ENCODE results near the gene HMMR.
"Not testable (repeated sequence)": the region's sequence is repeated elsewhere in the genome, so short reads cannot be mapped to it uniquely, and the experiment has no call there.

The HMMR gene

DNA sequence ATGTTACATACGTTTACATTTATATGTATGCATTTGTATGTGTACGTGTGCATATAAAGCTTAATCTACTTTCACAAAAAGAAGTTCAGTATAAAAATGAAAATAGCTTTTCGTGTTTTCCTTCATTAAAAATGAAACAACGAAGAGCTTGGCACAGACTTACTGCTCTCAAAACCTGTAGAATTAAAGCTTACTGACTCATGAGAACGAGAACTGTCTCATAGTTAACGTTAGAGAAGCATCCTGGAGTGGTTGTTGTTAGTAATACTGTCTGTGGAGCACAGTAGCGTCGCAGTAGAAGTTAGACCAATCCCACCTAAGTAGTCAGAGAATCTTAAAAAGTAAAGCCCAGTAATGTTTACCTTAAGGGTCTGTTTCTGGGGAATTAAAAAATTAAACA is 46.3 kb downstream of the HMMR start:
- no peak for DNase-seq

GRCh38 chr5:163508753-163509152 is 48.3 kb downstream of the HMMR start:
- no peak for DNase-seq

DNA sequence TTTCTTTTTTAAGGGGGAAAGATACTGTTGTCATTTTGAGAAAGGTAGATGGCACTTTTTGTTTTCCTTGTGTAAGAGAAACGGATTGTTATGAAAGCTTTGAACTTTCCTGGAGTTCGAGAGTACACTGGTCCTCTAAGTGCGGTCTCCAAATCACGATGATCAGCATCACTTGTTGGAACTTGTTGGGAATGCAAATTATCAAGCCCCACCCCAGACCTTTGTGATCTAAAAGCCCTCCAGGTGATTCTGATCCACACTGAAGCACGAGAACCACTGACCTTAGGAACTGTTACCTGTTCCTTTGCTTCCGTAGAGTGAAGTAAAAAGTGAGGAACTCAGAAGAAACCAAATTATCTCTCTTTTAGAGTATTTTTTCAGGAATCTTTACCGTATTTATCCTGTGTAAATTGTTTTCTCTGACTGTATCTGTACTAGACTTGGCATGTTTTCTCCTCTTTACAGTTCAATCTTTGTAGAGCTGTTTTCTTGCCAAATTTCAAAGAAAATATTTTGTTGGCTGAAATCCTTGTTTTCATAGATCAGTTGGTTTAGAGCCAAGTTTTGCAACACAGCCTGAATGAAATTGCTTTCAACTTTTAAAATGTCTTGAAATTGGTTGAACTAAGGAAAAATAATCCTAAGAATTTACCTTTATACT is 49.0 kb downstream of the HMMR start:
- DNase-seq = no peak

GRCh38 chr5:163512526-163512925 is 52.1 kb downstream of the HMMR start:
- DNase-seq = no peak

DNA sequence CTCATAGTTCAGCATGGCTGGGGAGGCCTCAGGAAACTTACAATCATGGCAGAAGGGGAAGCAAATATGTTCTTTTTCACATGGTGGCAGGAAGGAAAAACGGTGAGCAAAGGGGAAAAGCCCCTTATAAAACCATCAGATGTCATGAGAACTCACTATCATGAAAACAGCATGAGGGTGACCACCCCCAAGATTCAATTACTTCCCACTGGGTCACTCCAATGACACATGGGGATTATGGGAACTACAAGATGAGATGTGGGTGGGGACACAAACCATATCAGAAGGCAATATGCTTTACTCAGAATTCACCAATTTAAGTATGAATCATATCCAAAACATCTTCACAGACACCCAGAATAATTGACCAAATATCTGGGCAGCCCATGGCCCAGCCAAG is 64.7 kb downstream of the HMMR start:
- DNase-seq = no peak

DNA sequence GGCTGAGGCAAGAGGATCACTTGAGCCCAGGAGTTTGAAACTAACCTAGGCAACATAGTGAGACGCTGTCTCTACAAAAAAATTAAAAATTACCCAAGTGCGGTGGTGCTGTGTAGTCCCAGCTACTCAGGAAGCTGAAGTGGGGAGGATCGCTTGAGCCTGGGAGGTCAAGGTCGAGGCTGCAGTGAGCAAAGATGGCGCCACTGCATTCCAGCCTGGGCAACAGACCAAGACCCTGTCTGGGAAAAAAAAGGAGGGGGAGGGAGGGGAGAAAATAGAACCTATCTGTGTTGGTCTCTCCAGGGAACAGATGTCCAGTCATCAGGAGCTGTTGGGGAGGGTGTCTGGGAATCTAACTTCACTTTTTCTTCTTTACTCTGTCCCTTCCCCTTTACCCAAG is 69.3 kb downstream of the HMMR start:
- DNase-seq = no peak

- DNase-seq = no peak
Observed at GRCh38 chr5:163531272-163531671, 70.8 kb downstream of the HMMR start.

GRCh38 chr5:163532171-163533084 is 72.0 kb downstream of the HMMR start:
- DNase-seq = no peak

DNA sequence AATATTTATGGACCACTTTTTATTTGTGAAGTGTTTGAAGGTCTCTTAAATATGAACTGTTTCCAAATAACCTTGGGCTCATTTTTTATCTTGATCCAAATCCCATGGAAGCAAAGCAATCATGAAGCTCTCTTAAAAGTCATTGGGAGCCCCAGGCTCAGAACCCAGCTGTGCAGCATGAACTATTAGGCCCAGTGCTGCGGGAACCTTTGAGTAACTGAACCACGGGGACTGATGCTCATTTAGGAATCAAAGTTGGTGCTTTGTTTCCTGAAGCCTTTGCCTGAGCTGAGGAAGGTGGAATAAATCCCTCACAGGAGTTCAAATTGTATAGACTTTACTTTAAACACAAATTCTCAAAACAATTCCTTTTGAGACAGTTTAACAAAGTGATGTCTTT is 72.8 kb downstream of the HMMR start:
- DNase-seq = no peak

DNA sequence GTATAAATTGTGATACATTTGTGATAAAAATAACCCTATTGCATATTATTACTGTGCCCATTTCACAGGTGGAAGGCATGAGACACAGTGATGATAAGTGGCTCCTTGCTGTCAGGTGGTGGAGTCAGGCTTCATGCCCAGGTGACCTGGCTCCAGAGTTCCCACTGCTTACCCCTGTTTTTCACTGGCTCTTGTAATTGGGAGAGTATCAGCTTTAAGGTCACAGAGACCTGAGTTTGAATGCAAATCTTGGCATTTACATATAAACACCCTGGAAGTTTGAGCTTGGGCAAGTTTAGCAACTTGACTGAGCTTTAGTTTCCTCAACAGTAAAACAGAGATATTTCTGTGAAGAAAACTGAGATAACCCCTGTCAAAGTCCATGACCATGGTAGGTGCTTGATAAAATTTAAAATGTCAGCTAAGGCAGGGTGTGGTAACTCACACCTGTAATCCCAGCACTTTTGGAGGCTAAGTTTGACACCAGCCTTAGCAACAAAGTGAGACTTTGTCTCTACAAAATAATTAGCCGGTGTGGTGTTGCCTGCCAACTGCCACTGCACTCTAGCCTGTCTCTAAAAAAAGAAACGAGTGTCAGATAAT is 74.2 kb downstream of the HMMR start:
- DNase-seq = no peak

DNA sequence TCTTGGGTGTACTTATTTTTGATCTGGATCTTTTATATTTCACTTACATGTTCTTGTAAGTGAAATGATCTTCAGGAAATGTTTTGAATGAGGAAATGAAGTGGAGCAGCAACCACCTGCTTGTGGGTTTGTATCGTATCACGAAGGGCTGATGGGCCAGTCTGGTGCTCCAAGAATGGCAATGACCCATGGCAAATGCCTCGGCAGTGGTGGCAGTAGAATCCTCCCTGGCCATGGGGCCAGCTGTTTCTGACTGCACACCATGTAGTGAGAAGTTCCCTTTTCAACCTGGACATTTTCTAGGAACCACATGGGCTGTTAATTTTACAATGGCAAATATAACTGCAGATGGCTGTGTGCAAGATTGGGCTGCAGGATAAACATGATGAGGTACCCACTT is 74.9 kb downstream of the HMMR start:
- no peak for DNase-seq

DNA sequence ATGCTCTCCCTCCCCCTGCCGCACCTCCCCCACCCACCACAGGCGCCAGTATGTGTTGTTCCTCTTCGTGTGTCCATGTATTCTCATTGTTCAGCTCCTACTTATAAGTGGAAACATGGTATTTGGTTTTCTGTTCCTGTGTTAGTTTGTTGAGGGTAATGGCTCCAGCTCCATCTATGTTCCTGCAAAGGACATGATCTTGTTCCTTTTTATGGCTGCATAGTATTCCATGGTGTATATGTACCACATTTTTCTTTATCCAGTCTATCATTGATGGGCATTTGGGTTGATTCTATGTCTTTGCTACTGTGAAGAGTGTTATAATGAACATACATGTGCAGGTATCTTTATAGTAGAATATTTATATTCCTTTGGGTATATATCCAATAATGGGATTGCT is 76.0 kb downstream of the HMMR start:
- DNase-seq = not testable (repeated sequence)

- no peak for DNase-seq
Observed at GRCh38 chr5:163540696-163541095, 80.3 kb downstream of the HMMR start.
